ENCODE measurements around the gene ABCB10.

Gene ABCB10

GRCh38 chr1:229509576-229509975 lies 48.9 kb downstream of the ABCB10 start:
- Histone ChIP-seq H3K18ac (ENCODE audit: low read length) (no peak overlapping the region), H3K27ac (ENCODE audit: low read depth, low read length) (no peak overlapping the region), H3K4me1 (ENCODE audit: control insufficient read depth, low read depth, low read length) (no peaks in the 10 kb centered on the region), H3K36me3 (ENCODE audit: control insufficient read depth, insufficient read depth, low read length) (no peaks in the 10 kb centered on the region), H3K9ac (ENCODE audit: low read length) (no peak overlapping the region), H2BK15ac (replicated peaks; ENCODE audit: low read depth) (no peak overlapping the region), H4K5ac (ENCODE audit: low read length) (no peak overlapping the region), H4K8ac (ENCODE audit: low read depth, low read length) (no peak overlapping the region), H2BK5ac (ENCODE audit: low read length) (no peak overlapping the region), H3K4me3 (ENCODE audit: low read length) (no peak overlapping the region), H3K4ac (ENCODE audit: low read depth, low read length) (no peak overlapping the region), H3K27me3 (ENCODE audit: insufficient read depth, low read length, poor library complexity) (no peaks in the 10 kb centered on the region), H3K23ac (ENCODE audit: low read length) (no peak overlapping the region), H3K56ac (ENCODE audit: low read length) (no peak overlapping the region), H2AK5ac (ENCODE audit: low read length) (no peak overlapping the region), H2BK120ac (ENCODE audit: low read depth, low read length) (no peak overlapping the region), H3K79me2 (ENCODE audit: control insufficient read depth, insufficient read depth, low read length) (peaks cover 10% of the 10 kb centered on the region), H3K79me1 (ENCODE audit: low read length) (peaks cover 4% of the 10 kb centered on the region), H3K4me2 (ENCODE audit: low read length) (no peak overlapping the region)
- WGBS (ENCODE audit: extremely low coverage, insufficient coverage, low lambda C conversion rate): no CpG with 5 or more reads among the region's 2 CpGs
- DNase-seq: no peak

- Histone ChIP-seq H3K27me3 (ENCODE audit: insufficient read depth, low read length, poor library complexity) (no peaks in the 10 kb centered on the region), H3K27ac (ENCODE audit: low read depth, low read length) (no peak overlapping the region), H2BK15ac (replicated peaks; ENCODE audit: low read depth) (no peak overlapping the region), H3K79me2 (ENCODE audit: control insufficient read depth, insufficient read depth, low read length) (peaks cover 10% of the 10 kb centered on the region), H3K23ac (ENCODE audit: low read length) (no peak overlapping the region), H3K36me3 (ENCODE audit: control insufficient read depth, insufficient read depth, low read length) (no peaks in the 10 kb centered on the region), H3K4me2 (ENCODE audit: low read length) (peak overlapping the region; percentile 89), H2BK5ac (ENCODE audit: low read length) (no peak overlapping the region), H3K9ac (ENCODE audit: low read length) (peak overlapping the region; percentile 90), H3K4me3 (ENCODE audit: low read length) (peak overlapping the region; percentile 65), H4K5ac (ENCODE audit: low read length) (peak overlapping the region; percentile 81), H2BK120ac (ENCODE audit: low read depth, low read length) (no peak overlapping the region), H2AK5ac (ENCODE audit: low read length) (no peak overlapping the region), H3K56ac (ENCODE audit: low read length) (peak overlapping the region; percentile 99), H3K18ac (ENCODE audit: low read length) (peak overlapping the region; percentile 32), H3K79me1 (ENCODE audit: low read length) (peaks cover 6% of the 10 kb centered on the region), H4K8ac (ENCODE audit: low read depth, low read length) (peak overlapping the region; percentile 31), H3K4ac (ENCODE audit: low read depth, low read length) (peak overlapping the region; percentile 66), H3K4me1 (ENCODE audit: control insufficient read depth, low read depth, low read length) (no peaks in the 10 kb centered on the region)
- DNase-seq: peak; percentile 13
- WGBS (ENCODE audit: extremely low coverage, insufficient coverage, low lambda C conversion rate): no CpG with 5 or more reads among the region's 7 CpGs
Measured at GRCh38 chr1:229508823-229509337, 49.6 kb downstream of the ABCB10 start.

DNA sequence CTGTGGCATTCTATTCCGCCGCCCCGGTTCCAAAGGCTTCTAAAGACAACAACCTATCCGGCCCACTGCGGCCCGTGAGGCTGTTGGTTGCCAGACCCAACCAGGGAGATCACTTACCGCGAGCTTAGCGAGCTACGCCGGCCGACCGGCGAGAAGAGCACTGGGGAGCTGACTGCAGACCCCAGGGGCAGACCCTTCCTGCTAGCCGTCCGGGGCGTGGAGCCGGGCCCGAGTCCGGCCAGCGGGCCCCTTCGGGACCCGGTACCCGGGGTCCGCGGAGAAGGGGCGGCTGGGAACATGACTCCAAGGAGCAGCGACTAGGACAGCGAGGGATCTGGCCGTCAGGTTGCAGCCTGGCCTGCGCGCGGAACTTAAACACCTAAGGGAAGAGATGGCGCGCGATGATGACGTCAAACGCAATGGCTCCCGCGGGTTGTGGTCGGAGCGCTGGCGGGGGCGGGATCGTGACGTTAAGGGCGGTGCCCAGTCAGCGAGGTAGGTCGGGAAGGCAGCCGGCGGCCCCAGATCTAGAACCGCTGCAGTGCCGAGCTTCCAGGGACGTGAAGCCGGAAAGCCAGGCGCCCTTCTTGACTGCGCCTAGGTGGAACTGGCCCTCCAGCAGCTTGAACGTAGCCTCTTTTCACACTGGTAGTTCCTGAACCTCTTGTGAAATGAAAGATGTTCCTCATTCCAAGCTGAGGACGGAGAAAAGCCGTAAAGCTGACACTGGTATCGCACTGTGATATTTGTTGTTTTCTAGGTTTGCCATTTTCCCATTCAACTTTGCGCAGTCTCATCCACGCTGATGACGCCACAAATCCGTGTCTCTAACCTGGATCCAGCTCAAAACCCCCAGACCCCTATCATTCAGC lies 50.3 kb downstream of the ABCB10 start, which contains the start of gene NUP133:
NUP133 (minus strand) TSS at position 391 of the 872 bp plus-strand sequence; CDS start at position 299, 92 bp downstream.
- no CpG with 5 or more reads among the region's 65 CpGs for WGBS (ENCODE audit: extremely low coverage, insufficient coverage, low lambda C conversion rate)
- H3K27me3 ChIP-seq (ENCODE audit: insufficient read depth, low read length, poor library complexity): no peaks in the 10 kb centered on the region
- H3K4me2 ChIP-seq (ENCODE audit: low read length): peak within 1 kb of the TSS; percentile 89
- H3K4me3 ChIP-seq (ENCODE audit: low read length): peak within 1 kb of the TSS; percentile 98
- peaks cover 10% of the 10 kb centered on the region for H3K79me2 ChIP-seq (ENCODE audit: control insufficient read depth, insufficient read depth, low read length)
- peak within 1 kb of the TSS; percentile 91 for H3K23ac ChIP-seq (ENCODE audit: low read length)
- H2BK120ac ChIP-seq (ENCODE audit: low read depth, low read length): no peak within 1 kb of the TSS
- no peak within 1 kb of the TSS for H2BK15ac ChIP-seq (replicated peaks; ENCODE audit: low read depth)
- peak within 1 kb of the TSS; percentile 58 for H3K27ac ChIP-seq (ENCODE audit: low read depth, low read length)
- DNase-seq: peak; percentile 99
- peak within 1 kb of the TSS; percentile 70 for H2BK5ac ChIP-seq (ENCODE audit: low read length)
- H3K18ac ChIP-seq (ENCODE audit: low read length): peak within 1 kb of the TSS; percentile 35
- no peak within 1 kb of the TSS for H2AK5ac ChIP-seq (ENCODE audit: low read length)
- H3K9ac ChIP-seq (ENCODE audit: low read length): peak within 1 kb of the TSS; percentile 98
- peak within 1 kb of the TSS; percentile 99 for H3K56ac ChIP-seq (ENCODE audit: low read length)
- H4K8ac ChIP-seq (ENCODE audit: low read depth, low read length): peak within 1 kb of the TSS; percentile 31
- H3K79me1 ChIP-seq (ENCODE audit: low read length): peaks cover 6% of the 10 kb centered on the region
- H4K5ac ChIP-seq (ENCODE audit: low read length): peak within 1 kb of the TSS; percentile 81
- no peaks in the 10 kb centered on the region for H3K4me1 ChIP-seq (ENCODE audit: control insufficient read depth, low read depth, low read length)
- peak within 1 kb of the TSS; percentile 66 for H3K4ac ChIP-seq (ENCODE audit: low read depth, low read length)
- no peaks in the 10 kb centered on the region for H3K36me3 ChIP-seq (ENCODE audit: control insufficient read depth, insufficient read depth, low read length)

GRCh38 chr1:229507502-229507901 lies 51.0 kb downstream of the ABCB10 start:
- Histone ChIP-seq H2BK15ac (replicated peaks; ENCODE audit: low read depth) (no peak overlapping the region), H3K27ac (ENCODE audit: low read depth, low read length) (no peak overlapping the region), H2AK5ac (ENCODE audit: low read length) (no peak overlapping the region), H3K4me3 (ENCODE audit: low read length) (peak overlapping the region; percentile 98), H3K4ac (ENCODE audit: low read depth, low read length) (no peak overlapping the region), H4K5ac (ENCODE audit: low read length) (peak overlapping the region; percentile 39), H3K4me1 (ENCODE audit: control insufficient read depth, low read depth, low read length) (no peaks in the 10 kb centered on the region), H4K8ac (ENCODE audit: low read depth, low read length) (no peak overlapping the region), H3K56ac (ENCODE audit: low read length) (peak overlapping the region; percentile 94), H3K9ac (ENCODE audit: low read length) (peak overlapping the region; percentile 98), H3K18ac (ENCODE audit: low read length) (no peak overlapping the region), H2BK120ac (ENCODE audit: low read depth, low read length) (no peak overlapping the region), H2BK5ac (ENCODE audit: low read length) (peak overlapping the region; percentile 45), H3K79me1 (ENCODE audit: low read length) (peaks cover 6% of the 10 kb centered on the region), H3K79me2 (ENCODE audit: control insufficient read depth, insufficient read depth, low read length) (peaks cover 10% of the 10 kb centered on the region), H3K27me3 (ENCODE audit: insufficient read depth, low read length, poor library complexity) (no peaks in the 10 kb centered on the region), H3K23ac (ENCODE audit: low read length) (peak overlapping the region; percentile 91), H3K4me2 (ENCODE audit: low read length) (peak overlapping the region; percentile 84), H3K36me3 (ENCODE audit: control insufficient read depth, insufficient read depth, low read length) (no peaks in the 10 kb centered on the region)
- no CpG with 5 or more reads among the region's 5 CpGs for WGBS (ENCODE audit: extremely low coverage, insufficient coverage, low lambda C conversion rate)
- DNase-seq: no peak

GRCh38 chr1:229506633-229507032 lies 51.9 kb downstream of the ABCB10 start:
- H3K9ac ChIP-seq (ENCODE audit: low read length): no peak overlapping the region
- H2BK120ac ChIP-seq (ENCODE audit: low read depth, low read length): no peak overlapping the region
- H3K18ac ChIP-seq (ENCODE audit: low read length): no peak overlapping the region
- no peak overlapping the region for H3K4ac ChIP-seq (ENCODE audit: low read depth, low read length)
- H4K5ac ChIP-seq (ENCODE audit: low read length): no peak overlapping the region
- H3K27ac ChIP-seq (ENCODE audit: low read depth, low read length): no peak overlapping the region
- no peak overlapping the region for H3K4me2 ChIP-seq (ENCODE audit: low read length)
- no peaks in the 10 kb centered on the region for H3K4me1 ChIP-seq (ENCODE audit: control insufficient read depth, low read depth, low read length)
- peaks cover 10% of the 10 kb centered on the region for H3K79me2 ChIP-seq (ENCODE audit: control insufficient read depth, insufficient read depth, low read length)
- H3K4me3 ChIP-seq (ENCODE audit: low read length): no peak overlapping the region
- no peak overlapping the region for H2AK5ac ChIP-seq (ENCODE audit: low read length)
- H3K79me1 ChIP-seq (ENCODE audit: low read length): peaks cover 6% of the 10 kb centered on the region
- no peaks in the 10 kb centered on the region for H3K36me3 ChIP-seq (ENCODE audit: control insufficient read depth, insufficient read depth, low read length)
- WGBS (ENCODE audit: extremely low coverage, insufficient coverage, low lambda C conversion rate): no CpG with 5 or more reads among the region's 8 CpGs
- no peak overlapping the region for H4K8ac ChIP-seq (ENCODE audit: low read depth, low read length)
- no peaks in the 10 kb centered on the region for H3K27me3 ChIP-seq (ENCODE audit: insufficient read depth, low read length, poor library complexity)
- no peak overlapping the region for H3K56ac ChIP-seq (ENCODE audit: low read length)
- H2BK15ac ChIP-seq (replicated peaks; ENCODE audit: low read depth): no peak overlapping the region
- DNase-seq: no peak
- no peak overlapping the region for H3K23ac ChIP-seq (ENCODE audit: low read length)
- no peak overlapping the region for H2BK5ac ChIP-seq (ENCODE audit: low read length)
